ENCODE results near the gene FAM13C.

Gene FAM13C

DNA sequence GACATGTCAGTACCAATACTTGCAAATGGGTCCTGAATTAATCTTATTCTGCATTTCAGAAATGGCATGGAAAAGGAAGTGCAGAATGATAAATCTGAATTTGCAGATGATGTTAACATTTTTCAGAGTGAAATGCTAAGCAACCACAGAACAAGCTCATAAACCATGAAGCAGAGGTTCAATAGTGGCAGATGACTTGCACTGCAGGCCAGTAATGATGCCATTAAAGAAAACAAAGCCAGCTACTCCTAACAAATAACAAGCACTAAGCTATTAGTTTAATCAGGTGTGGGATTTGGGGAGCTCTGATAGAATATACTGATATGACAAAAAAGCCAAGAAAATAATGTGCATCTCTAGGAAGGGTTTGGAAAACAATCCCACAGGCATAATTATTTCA lies 85.4 kb downstream of the FAM13C start:
- no peak overlapping the region for H3K18ac ChIP-seq (ENCODE audit: low read length)
- H4K91ac ChIP-seq (ENCODE audit: low read depth, low read length, poor library complexity), result no peak overlapping the region
- no peak overlapping the region for H2BK5ac ChIP-seq (ENCODE audit: low read length)
- no peak overlapping the region for H3K27ac ChIP-seq (replicated peaks; ENCODE audit: low read length)
- no peak overlapping the region for H3K23ac ChIP-seq (ENCODE audit: low read depth, low read length, poor library complexity)
- H2BK120ac ChIP-seq (ENCODE audit: low read depth, low read length), result no peak overlapping the region
- no peak overlapping the region for H2AFZ ChIP-seq (ENCODE audit: low read length)
- H3K9ac ChIP-seq (ENCODE audit: low read depth, low read length, poor library complexity), result no peak overlapping the region
- H2BK12ac ChIP-seq (ENCODE audit: low read length), result no peak overlapping the region
- no peaks in the 10 kb centered on the region for H3K9me3 ChIP-seq (replicated peaks in 1 of 2; ENCODE audit: control insufficient read depth in 2 of 2, insufficient read depth in 1 of 2, low read depth in 1 of 2, low read length in 2 of 2)
- no peak overlapping the region for H3K4ac ChIP-seq (ENCODE audit: low read length)
- no peaks in the 10 kb centered on the region for H3K79me1 ChIP-seq (ENCODE audit: low read depth, low read length)
- no peak overlapping the region for H3K4me2 ChIP-seq (ENCODE audit: insufficient read depth, low read length, poor library complexity, severe bottlenecking)
- H3K27me3 ChIP-seq (ENCODE audit: control insufficient read depth in 3 of 3, insufficient read depth in 3 of 3, low read depth in 1 of 3, low read length in 3 of 3), result no peaks in the 10 kb centered on the region
- no peak overlapping the region for H2AK5ac ChIP-seq (ENCODE audit: low read depth, low read length)
- no peak for DNase-seq (ENCODE audit: low spot score)
- no peak overlapping the region for H4K8ac ChIP-seq (ENCODE audit: low read depth, low read length)
- peaks cover 0 to 3% of the 10 kb centered on the region in 2 donors for H3K4me1 ChIP-seq (ENCODE audit: control insufficient read depth in 2 of 2, insufficient read depth in 1 of 2, low read depth in 1 of 2, low read length in 2 of 2)
- no peak overlapping the region for H3K14ac ChIP-seq (ENCODE audit: low read length)
- H3K36me3 ChIP-seq (replicated peaks in 1 of 2; ENCODE audit: control insufficient read depth in 2 of 2, insufficient read depth in 2 of 2, low read length in 2 of 2), result no peaks in the 10 kb centered on the region
- H2BK15ac ChIP-seq (ENCODE audit: low read length), result no peak overlapping the region
- H3K4me3 ChIP-seq (ENCODE audit: low read length in 2 of 2), result no peak overlapping the region

DNA sequence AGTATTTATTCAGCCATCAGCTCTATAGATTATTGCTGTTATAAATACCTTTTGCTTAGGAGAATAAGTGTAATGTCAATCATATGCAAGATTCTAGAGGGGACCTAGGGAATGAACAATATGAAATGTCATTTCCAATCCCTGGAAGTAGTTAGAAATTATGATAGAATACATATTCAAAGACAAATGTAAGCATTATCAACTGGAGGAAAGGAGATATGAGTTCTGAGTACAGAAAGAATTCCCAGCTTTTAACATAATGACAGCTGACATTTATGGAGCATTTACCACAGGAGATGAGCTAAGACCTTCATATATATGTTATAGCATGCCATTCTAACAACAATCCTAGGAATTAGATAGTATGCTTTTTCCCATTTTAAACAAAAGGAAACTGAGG lies 86.2 kb downstream of the FAM13C start:
- no peak overlapping the region for H3K4ac ChIP-seq (ENCODE audit: low read length)
- no peak overlapping the region for H4K8ac ChIP-seq (ENCODE audit: low read depth, low read length)
- H3K27ac ChIP-seq (replicated peaks; ENCODE audit: low read length), result no peak overlapping the region
- H3K4me2 ChIP-seq (ENCODE audit: insufficient read depth, low read length, poor library complexity, severe bottlenecking), result no peak overlapping the region
- H2BK12ac ChIP-seq (ENCODE audit: low read length), result no peak overlapping the region
- no peak overlapping the region for H3K23ac ChIP-seq (ENCODE audit: low read depth, low read length, poor library complexity)
- no peaks in the 10 kb centered on the region for H3K36me3 ChIP-seq (replicated peaks in 1 of 2; ENCODE audit: control insufficient read depth in 2 of 2, insufficient read depth in 2 of 2, low read length in 2 of 2)
- no peak overlapping the region for H3K18ac ChIP-seq (ENCODE audit: low read length)
- H2AK5ac ChIP-seq (ENCODE audit: low read depth, low read length), result no peak overlapping the region
- no peak overlapping the region for H3K14ac ChIP-seq (ENCODE audit: low read length)
- H2BK15ac ChIP-seq (ENCODE audit: low read length), result no peak overlapping the region
- H2BK120ac ChIP-seq (ENCODE audit: low read depth, low read length), result no peak overlapping the region
- H3K9me3 ChIP-seq (replicated peaks in 1 of 2; ENCODE audit: control insufficient read depth in 2 of 2, insufficient read depth in 1 of 2, low read depth in 1 of 2, low read length in 2 of 2), result no peaks in the 10 kb centered on the region
- H3K9ac ChIP-seq (ENCODE audit: low read depth, low read length, poor library complexity), result no peak overlapping the region
- DNase-seq (ENCODE audit: low spot score), result no peak
- H3K4me3 ChIP-seq (ENCODE audit: low read length in 2 of 2), result no peak overlapping the region
- H3K27me3 ChIP-seq (ENCODE audit: control insufficient read depth in 3 of 3, insufficient read depth in 3 of 3, low read depth in 1 of 3, low read length in 3 of 3), result no peaks in the 10 kb centered on the region
- peaks cover 0 to 4% of the 10 kb centered on the region in 2 donors for H3K4me1 ChIP-seq (ENCODE audit: control insufficient read depth in 2 of 2, insufficient read depth in 1 of 2, low read depth in 1 of 2, low read length in 2 of 2)
- no peak overlapping the region for H2BK5ac ChIP-seq (ENCODE audit: low read length)
- H2AFZ ChIP-seq (ENCODE audit: low read length), result no peak overlapping the region
- no peak overlapping the region for H4K91ac ChIP-seq (ENCODE audit: low read depth, low read length, poor library complexity)
- H3K79me1 ChIP-seq (ENCODE audit: low read depth, low read length), result no peaks in the 10 kb centered on the region

DNA sequence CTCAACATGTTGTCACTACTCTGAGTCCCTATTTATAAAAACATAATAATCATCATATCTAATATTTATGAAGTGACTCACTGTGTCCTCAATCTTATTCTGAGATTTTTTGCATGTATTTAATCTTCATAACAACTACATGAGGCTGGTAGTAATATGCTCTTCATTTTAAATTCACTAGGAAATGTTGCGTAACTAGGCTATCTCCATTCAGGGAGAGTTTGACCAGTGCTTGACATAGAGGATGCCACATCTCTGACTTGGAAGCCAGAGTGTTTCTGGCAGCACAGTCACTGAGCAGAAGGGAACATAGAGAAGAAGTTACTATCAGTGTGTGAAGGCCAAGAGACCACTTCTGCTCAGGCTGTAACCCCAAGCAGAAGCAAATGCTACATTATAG lies 88.9 kb downstream of the FAM13C start:
- Histone ChIP-seq H3K9me3 (replicated peaks in 1 of 2; ENCODE audit: control insufficient read depth in 2 of 2, insufficient read depth in 1 of 2, low read depth in 1 of 2, low read length in 2 of 2) (no peaks in the 10 kb centered on the region), H3K18ac (ENCODE audit: low read length) (no peak overlapping the region), H2BK15ac (ENCODE audit: low read length) (no peak overlapping the region), H3K4ac (ENCODE audit: low read length) (no peak overlapping the region), H3K4me3 (ENCODE audit: low read length in 2 of 2) (no peak overlapping the region), H2AFZ (ENCODE audit: low read length) (no peak overlapping the region), H3K4me2 (ENCODE audit: insufficient read depth, low read length, poor library complexity, severe bottlenecking) (no peak overlapping the region), H3K27ac (replicated peaks; ENCODE audit: low read length) (no peak overlapping the region), H3K36me3 (replicated peaks in 1 of 2; ENCODE audit: control insufficient read depth in 2 of 2, insufficient read depth in 2 of 2, low read length in 2 of 2) (no peaks in the 10 kb centered on the region), H3K14ac (ENCODE audit: low read length) (no peak overlapping the region), H4K8ac (ENCODE audit: low read depth, low read length) (no peak overlapping the region), H2BK12ac (ENCODE audit: low read length) (no peak overlapping the region), H3K23ac (ENCODE audit: low read depth, low read length, poor library complexity) (no peak overlapping the region), H3K9ac (ENCODE audit: low read depth, low read length, poor library complexity) (no peak overlapping the region), H4K91ac (ENCODE audit: low read depth, low read length, poor library complexity) (no peak overlapping the region), H3K27me3 (ENCODE audit: control insufficient read depth in 3 of 3, insufficient read depth in 3 of 3, low read depth in 1 of 3, low read length in 3 of 3) (no peaks in the 10 kb centered on the region), H2BK5ac (ENCODE audit: low read length) (no peak overlapping the region), H2AK5ac (ENCODE audit: low read depth, low read length) (no peak overlapping the region), H3K79me1 (ENCODE audit: low read depth, low read length) (no peaks in the 10 kb centered on the region), H3K4me1 (ENCODE audit: control insufficient read depth in 2 of 2, insufficient read depth in 1 of 2, low read depth in 1 of 2, low read length in 2 of 2) (peaks cover 0 to 4% of the 10 kb centered on the region in 2 donors), H2BK120ac (ENCODE audit: low read depth, low read length) (no peak overlapping the region)
- no peak for DNase-seq (ENCODE audit: low spot score)
- no CpG with 5 or more reads among the region's 1 CpG for WGBS, 2 donors (ENCODE audit: extremely low coverage in 2 of 2, insufficient read length in 2 of 2, insufficient replicate concordance in 1 of 2)

DNA sequence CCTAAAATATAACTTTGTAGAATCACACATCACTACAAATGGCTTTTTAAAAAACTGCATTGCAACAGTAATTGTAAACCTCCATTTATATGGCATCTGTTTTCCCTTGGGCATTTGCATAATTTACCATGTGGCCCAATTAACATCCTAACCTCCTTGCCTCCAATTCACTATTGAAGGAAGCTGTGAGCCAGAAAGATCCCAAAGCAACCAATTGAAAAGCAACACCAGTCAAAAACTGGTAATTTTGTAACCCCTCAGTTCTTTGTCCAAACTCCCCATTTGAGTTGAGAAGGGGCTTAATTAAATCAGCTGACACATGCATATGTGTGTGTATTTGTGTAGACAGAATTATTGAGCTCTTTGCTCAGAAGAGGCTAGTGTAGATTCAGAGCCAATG lies 90.3 kb downstream of the FAM13C start:
- Histone ChIP-seq H3K14ac (ENCODE audit: low read length) (no peak overlapping the region), H3K9ac (ENCODE audit: low read depth, low read length, poor library complexity) (no peak overlapping the region), H2BK15ac (ENCODE audit: low read length) (no peak overlapping the region), H3K18ac (ENCODE audit: low read length) (no peak overlapping the region), H4K91ac (ENCODE audit: low read depth, low read length, poor library complexity) (no peak overlapping the region), H2BK12ac (ENCODE audit: low read length) (no peak overlapping the region), H2AK5ac (ENCODE audit: low read depth, low read length) (no peak overlapping the region), H3K9me3 (replicated peaks in 1 of 2; ENCODE audit: control insufficient read depth in 2 of 2, insufficient read depth in 1 of 2, low read depth in 1 of 2, low read length in 2 of 2) (no peaks in the 10 kb centered on the region), H3K36me3 (replicated peaks in 1 of 2; ENCODE audit: control insufficient read depth in 2 of 2, insufficient read depth in 2 of 2, low read length in 2 of 2) (no peaks in the 10 kb centered on the region), H4K8ac (ENCODE audit: low read depth, low read length) (no peak overlapping the region), H3K27me3 (ENCODE audit: control insufficient read depth in 3 of 3, insufficient read depth in 3 of 3, low read depth in 1 of 3, low read length in 3 of 3) (no peaks in the 10 kb centered on the region), H3K79me1 (ENCODE audit: low read depth, low read length) (no peaks in the 10 kb centered on the region), H3K4me2 (ENCODE audit: insufficient read depth, low read length, poor library complexity, severe bottlenecking) (no peak overlapping the region), H3K23ac (ENCODE audit: low read depth, low read length, poor library complexity) (no peak overlapping the region), H2BK5ac (ENCODE audit: low read length) (no peak overlapping the region), H3K4me3 (ENCODE audit: low read length in 2 of 2) (no peak overlapping the region), H3K4me1 (ENCODE audit: control insufficient read depth in 2 of 2, insufficient read depth in 1 of 2, low read depth in 1 of 2, low read length in 2 of 2) (peaks cover 0 to 4% of the 10 kb centered on the region in 2 donors), H3K4ac (ENCODE audit: low read length) (no peak overlapping the region), H2BK120ac (ENCODE audit: low read depth, low read length) (no peak overlapping the region), H2AFZ (ENCODE audit: low read length) (no peak overlapping the region), H3K27ac (replicated peaks; ENCODE audit: low read length) (no peak overlapping the region)
- DNase-seq (ENCODE audit: low spot score), result no peak

Data from neuronal stem cell (in vitro differentiated cells).